HL-60 (cell line): ENCODE results near the gene GFI1B.

ENCODE experiments used
- POLR2AphosphoS5 ChIP-seq: IDR thresholded peaks from 2 replicates; pipeline ENCODE4 v1.6.1; 2012; ENCODE audit warnings: low read depth
- SPI1 ChIP-seq: IDR thresholded peaks from 2 replicates; pipeline ENCODE4 v1.6.1; 2012; ENCODE audit warnings: low read depth, mild to moderate bottlenecking, borderline replicate concordance
- TF ChIP-seq, protein P1 (sequence below): IDR thresholded peaks from one replicate; pipeline ENCODE4 v1.5.1; 2011; ENCODE audit warnings: low read length, control low read depth, inconsistent platforms; ENCODE audit not compliant: insufficient read depth
- TF ChIP-seq, protein P2 (sequence below): IDR thresholded peaks from 2 replicates; pipeline ENCODE4 v1.6.1; 2012; ENCODE audit warnings: low read depth; ENCODE audit not compliant: insufficient replicate concordance

DNA sequence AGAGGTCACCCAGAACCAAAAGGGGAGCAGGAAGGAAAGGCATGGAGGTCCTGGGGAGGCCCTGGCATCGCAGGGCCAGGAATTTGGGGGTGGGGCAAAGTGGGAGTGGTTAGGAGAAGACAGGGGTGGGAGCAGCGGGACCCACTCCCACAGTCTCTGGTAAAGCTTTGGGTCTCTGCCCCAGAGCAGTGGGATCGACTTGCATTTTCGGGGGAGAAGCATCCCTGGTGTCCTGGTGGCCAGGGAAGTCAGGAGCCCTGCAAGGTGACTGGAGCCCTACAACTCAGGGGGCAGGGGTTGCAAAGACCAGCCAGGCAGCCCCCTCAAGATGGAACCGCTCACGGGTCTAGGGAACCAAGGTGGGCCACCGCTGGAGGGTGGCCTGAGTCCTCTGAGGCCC lies 29.9 kb downstream of the GFI1B start:
- TF ChIP-seq, protein P1, sequence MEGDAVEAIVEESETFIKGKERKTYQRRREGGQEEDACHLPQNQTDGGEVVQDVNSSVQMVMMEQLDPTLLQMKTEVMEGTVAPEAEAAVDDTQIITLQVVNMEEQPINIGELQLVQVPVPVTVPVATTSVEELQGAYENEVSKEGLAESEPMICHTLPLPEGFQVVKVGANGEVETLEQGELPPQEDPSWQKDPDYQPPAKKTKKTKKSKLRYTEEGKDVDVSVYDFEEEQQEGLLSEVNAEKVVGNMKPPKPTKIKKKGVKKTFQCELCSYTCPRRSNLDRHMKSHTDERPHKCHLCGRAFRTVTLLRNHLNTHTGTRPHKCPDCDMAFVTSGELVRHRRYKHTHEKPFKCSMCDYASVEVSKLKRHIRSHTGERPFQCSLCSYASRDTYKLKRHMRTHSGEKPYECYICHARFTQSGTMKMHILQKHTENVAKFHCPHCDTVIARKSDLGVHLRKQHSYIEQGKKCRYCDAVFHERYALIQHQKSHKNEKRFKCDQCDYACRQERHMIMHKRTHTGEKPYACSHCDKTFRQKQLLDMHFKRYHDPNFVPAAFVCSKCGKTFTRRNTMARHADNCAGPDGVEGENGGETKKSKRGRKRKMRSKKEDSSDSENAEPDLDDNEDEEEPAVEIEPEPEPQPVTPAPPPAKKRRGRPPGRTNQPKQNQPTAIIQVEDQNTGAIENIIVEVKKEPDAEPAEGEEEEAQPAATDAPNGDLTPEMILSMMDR: no peak
- TF ChIP-seq, protein P2, sequence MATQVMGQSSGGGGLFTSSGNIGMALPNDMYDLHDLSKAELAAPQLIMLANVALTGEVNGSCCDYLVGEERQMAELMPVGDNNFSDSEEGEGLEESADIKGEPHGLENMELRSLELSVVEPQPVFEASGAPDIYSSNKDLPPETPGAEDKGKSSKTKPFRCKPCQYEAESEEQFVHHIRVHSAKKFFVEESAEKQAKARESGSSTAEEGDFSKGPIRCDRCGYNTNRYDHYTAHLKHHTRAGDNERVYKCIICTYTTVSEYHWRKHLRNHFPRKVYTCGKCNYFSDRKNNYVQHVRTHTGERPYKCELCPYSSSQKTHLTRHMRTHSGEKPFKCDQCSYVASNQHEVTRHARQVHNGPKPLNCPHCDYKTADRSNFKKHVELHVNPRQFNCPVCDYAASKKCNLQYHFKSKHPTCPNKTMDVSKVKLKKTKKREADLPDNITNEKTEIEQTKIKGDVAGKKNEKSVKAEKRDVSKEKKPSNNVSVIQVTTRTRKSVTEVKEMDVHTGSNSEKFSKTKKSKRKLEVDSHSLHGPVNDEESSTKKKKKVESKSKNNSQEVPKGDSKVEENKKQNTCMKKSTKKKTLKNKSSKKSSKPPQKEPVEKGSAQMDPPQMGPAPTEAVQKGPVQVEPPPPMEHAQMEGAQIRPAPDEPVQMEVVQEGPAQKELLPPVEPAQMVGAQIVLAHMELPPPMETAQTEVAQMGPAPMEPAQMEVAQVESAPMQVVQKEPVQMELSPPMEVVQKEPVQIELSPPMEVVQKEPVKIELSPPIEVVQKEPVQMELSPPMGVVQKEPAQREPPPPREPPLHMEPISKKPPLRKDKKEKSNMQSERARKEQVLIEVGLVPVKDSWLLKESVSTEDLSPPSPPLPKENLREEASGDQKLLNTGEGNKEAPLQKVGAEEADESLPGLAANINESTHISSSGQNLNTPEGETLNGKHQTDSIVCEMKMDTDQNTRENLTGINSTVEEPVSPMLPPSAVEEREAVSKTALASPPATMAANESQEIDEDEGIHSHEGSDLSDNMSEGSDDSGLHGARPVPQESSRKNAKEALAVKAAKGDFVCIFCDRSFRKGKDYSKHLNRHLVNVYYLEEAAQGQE: no peak
- TF ChIP-seq SPI1 (no peak), POLR2AphosphoS5 (no peak)
